Mammary epithelial cell (primary cell): ENCODE results near the gene IFI6.

ENCODE experiments used
- EZH2 ChIP-seq: IDR thresholded peaks from 2 replicates; pipeline ENCODE4 v1.6.1; 2012; ENCODE audit warnings: low read length, inconsistent platforms, borderline replicate concordance
- TF ChIP-seq, protein P1 (sequence below), 2 donors: IDR thresholded peaks in 1 of 2; conservative IDR thresholded peaks in 1 of 2; 2 replicates each; pipeline ENCODE4 v1.5.1; 2011 to 2012; ENCODE audit warnings: inconsistent platforms in 2 of 2, low read length in 2 of 2, mild to moderate bottlenecking in 2 of 2, control low read depth in 1 of 2, low read depth in 1 of 2; ENCODE audit not compliant: insufficient read depth in 1 of 2; ENCODE audit errors: extremely low read depth in 1 of 2

DNA sequence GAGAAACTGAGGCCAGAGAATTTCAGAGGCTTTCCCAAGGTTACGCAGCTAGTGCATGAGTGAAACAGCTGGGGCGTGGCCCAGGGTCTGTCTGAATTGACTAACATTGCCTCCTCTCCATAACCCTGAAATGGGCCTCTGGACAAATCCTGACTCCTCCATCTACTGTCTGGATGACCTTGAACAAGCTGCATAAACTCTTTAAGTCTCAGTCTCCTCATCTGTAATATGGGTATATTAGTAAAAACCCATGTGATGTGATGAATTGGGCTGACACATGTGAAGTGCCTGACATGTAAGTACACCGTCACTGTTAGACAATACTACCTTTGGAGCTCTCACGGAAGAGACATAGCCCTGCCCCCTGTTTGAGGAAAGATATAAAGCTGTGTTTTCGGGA is 24.7 kb downstream of the IFI6 start:
- TF ChIP-seq, protein P1, sequence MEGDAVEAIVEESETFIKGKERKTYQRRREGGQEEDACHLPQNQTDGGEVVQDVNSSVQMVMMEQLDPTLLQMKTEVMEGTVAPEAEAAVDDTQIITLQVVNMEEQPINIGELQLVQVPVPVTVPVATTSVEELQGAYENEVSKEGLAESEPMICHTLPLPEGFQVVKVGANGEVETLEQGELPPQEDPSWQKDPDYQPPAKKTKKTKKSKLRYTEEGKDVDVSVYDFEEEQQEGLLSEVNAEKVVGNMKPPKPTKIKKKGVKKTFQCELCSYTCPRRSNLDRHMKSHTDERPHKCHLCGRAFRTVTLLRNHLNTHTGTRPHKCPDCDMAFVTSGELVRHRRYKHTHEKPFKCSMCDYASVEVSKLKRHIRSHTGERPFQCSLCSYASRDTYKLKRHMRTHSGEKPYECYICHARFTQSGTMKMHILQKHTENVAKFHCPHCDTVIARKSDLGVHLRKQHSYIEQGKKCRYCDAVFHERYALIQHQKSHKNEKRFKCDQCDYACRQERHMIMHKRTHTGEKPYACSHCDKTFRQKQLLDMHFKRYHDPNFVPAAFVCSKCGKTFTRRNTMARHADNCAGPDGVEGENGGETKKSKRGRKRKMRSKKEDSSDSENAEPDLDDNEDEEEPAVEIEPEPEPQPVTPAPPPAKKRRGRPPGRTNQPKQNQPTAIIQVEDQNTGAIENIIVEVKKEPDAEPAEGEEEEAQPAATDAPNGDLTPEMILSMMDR (conservative IDR thresholded peaks at IDR 0.05 in 1 of 2, IDR thresholded peaks at IDR 0.05 in 1 of 2; ENCODE audit: extremely low read depth in 1 of 2, insufficient read depth in 1 of 2, low read depth in 1 of 2, low read length in 2 of 2) = no peak
- TF ChIP-seq EZH2 = no peak
